ENCODE measurements around the gene GNAT2. TPM values are rescaled to one million over a fixed set of nuclear protein-coding genes. Genes with fewer than 3 reads are reported as not detected.

The GNAT2 gene
- total RNA-seq, 1 experiment from 2014 or later = not detected

- DNase-seq (ENCODE audit: low spot score) = no peak
Measured at GRCh38 chr1:109642626-109643025, 23.2 kb upstream of the GNAT2 start.

- DNase-seq (ENCODE audit: low spot score) = no peak
Measured at GRCh38 chr1:109641861-109642260, 22.4 kb upstream of the GNAT2 start.

GRCh38 chr1:109641078-109641740 lies 21.8 kb upstream of the GNAT2 start:
- no peak for DNase-seq (ENCODE audit: low spot score)

GRCh38 chr1:109640285-109640865 lies 21.0 kb upstream of the GNAT2 start:
- DNase-seq (ENCODE audit: low spot score) = peak; percentile 80

GRCh38 chr1:109639841-109640184 lies 20.4 kb upstream of the GNAT2 start:
- no peak for DNase-seq (ENCODE audit: low spot score)

- no peak for DNase-seq (ENCODE audit: low spot score)
Measured at GRCh38 chr1:109639063-109639840, 19.8 kb upstream of the GNAT2 start.

GRCh38 chr1:109637446-109637845 lies 18.0 kb upstream of the GNAT2 start:
- no peak for DNase-seq (ENCODE audit: low spot score)

- peak; percentile 38 for DNase-seq (ENCODE audit: low spot score)
Measured at GRCh38 chr1:109636201-109636952, 17.0 kb upstream of the GNAT2 start.

GRCh38 chr1:109635862-109636200 lies 16.4 kb upstream of the GNAT2 start:
- DNase-seq (ENCODE audit: low spot score) = no peak

- DNase-seq (ENCODE audit: low spot score) = no peak
Measured at GRCh38 chr1:109634771-109635750, 15.6 kb upstream of the GNAT2 start.

- DNase-seq (ENCODE audit: low spot score) = no peak
Measured at GRCh38 chr1:109634292-109634691, 14.9 kb upstream of the GNAT2 start.

- DNase-seq (ENCODE audit: low spot score) = no peak
Measured at GRCh38 chr1:109632671-109633346, 13.4 kb upstream of the GNAT2 start.

- DNase-seq (ENCODE audit: low spot score) = no peak
Measured at GRCh38 chr1:109631513-109632505, 12.4 kb upstream of the GNAT2 start.

GRCh38 chr1:109630898-109631512 lies 11.6 kb upstream of the GNAT2 start:
- DNase-seq (ENCODE audit: low spot score) = no peak

- DNase-seq (ENCODE audit: low spot score) = no peak
Measured at GRCh38 chr1:109630081-109630897, 10.9 kb upstream of the GNAT2 start.

GRCh38 chr1:109629372-109630030 lies 10.1 kb upstream of the GNAT2 start:
- DNase-seq (ENCODE audit: low spot score) = no peak

Data from HT-29 (cell line).